Sigmoid colon (tissue), 7 donors: Measurements from ENCODE around the gene CEP104. TPM values are rescaled to one million over a fixed set of nuclear protein-coding genes. Genes with fewer than 3 reads are reported as not detected.

ENCODE experiments used
- DNase-seq: peaks from one replicate; pipeline ENCODE4 v3.0.0-alpha.2; 2019
- H3K27ac ChIP-seq, 4 donors: fragments of 200-600 bp; sonication (generic); one replicate each; pipeline ENCODE4 v1.5.1; 2016 to 2019; ENCODE audit warnings: mild to moderate bottlenecking in 1 of 4
- H3K27me3 ChIP-seq, 3 donors: fragments of 200-600 bp; sonication (generic); one replicate each; pipeline ENCODE4 v1.5.1; 2019; ENCODE audit warnings: mild to moderate bottlenecking in 1 of 3
- H3K36me3 ChIP-seq, 4 donors: fragments of 200-600 bp; sonication (generic); one replicate each; pipeline ENCODE4 v1.5.1; 2016 to 2019
- H3K4me1 ChIP-seq, 4 donors: fragments of 200-600 bp; sonication (generic); one replicate each; pipeline ENCODE4 v1.5.1; 2017 to 2019
- H3K4me3 ChIP-seq, 4 donors: fragments of 200-600 bp; sonication (generic); one replicate each; pipeline ENCODE4 v1.5.1; 2017 to 2019; ENCODE audit warnings: mild to moderate bottlenecking in 2 of 4, moderate library complexity in 1 of 4
- H3K9me3 ChIP-seq, 4 donors: fragments of 200-600 bp in 3 of 4; sonication (generic) in 3 of 4; one replicate each; pipeline versions ENCODE4 v1.5.1 to v1.6.1; 2013 to 2019
- CTCF ChIP-seq, 4 experiments: fragments of 450-650 bp in 3 of 4; fragments of 200-600 bp in 1 of 4; IDR thresholded peaks; one replicate each; pipeline ENCODE4 v1.5.1; 2016 to 2019; ENCODE audit warnings: antibody characterized with exemption in 4 of 4, mild to moderate bottlenecking in 3 of 4, moderate library complexity in 2 of 4
- EP300 ChIP-seq, 4 donors: sonication (generic); formaldehyde crosslinking; IDR thresholded peaks; one replicate each; pipeline ENCODE4 v1.6.1; 2017; ENCODE audit warnings: antibody characterized with exemption in 4 of 4
- POLR2A ChIP-seq, 2 donors: fragments of 450-650 bp; IDR thresholded peaks; one replicate each; pipeline ENCODE4 v1.6.1; 2016; ENCODE audit warnings: antibody characterized with exemption in 2 of 2, mild to moderate bottlenecking in 2 of 2, moderate library complexity in 2 of 2
- POLR2AphosphoS5 ChIP-seq, 4 donors: sonication (generic); formaldehyde crosslinking; IDR thresholded peaks; one replicate each; pipeline ENCODE4 v1.6.1; 2017; ENCODE audit warnings: antibody characterized with exemption in 4 of 4
- WGBS, 2 donors: extraction: QIAGEN DNeasy Blood & Tissue Kit; methylation state at CpG; one replicate each; pipeline ENCODE4 v1.1.7; 2013; 5-methylcytosine and 5-hydroxymethylcytosine counted together
- intact Hi-C: fragments of 100-400 bp; cut with DNase I; formaldehyde crosslinking; loops from one replicate; pipeline ENCODE4 v1.15.1; 2023
- polyA plus RNA-seq, 3 donors: library from polyadenylated mRNA; stranded (reverse); fragments of 200-250 nt; gene quantifications; one replicate each; pipeline ENCODE4 v1.2.3, GENCODE V29; 2013
- total RNA-seq, 4 donors: library from RNA; depleted of rRNA; stranded (reverse); fragments of >200 nt; gene quantifications; one replicate each; pipeline ENCODE4 v1.1.0, GENCODE V29; 2016
- donor health status: healthy with polysubstance abuse.
- donor health status: Bipolar disorder and iron deficiency.
- donor health status: healthy.

The CEP104 gene
- total and polyA plus RNA-seq, 7 donors, result 12.0 to 32.5 (median 21.6) TPM

DNA sequence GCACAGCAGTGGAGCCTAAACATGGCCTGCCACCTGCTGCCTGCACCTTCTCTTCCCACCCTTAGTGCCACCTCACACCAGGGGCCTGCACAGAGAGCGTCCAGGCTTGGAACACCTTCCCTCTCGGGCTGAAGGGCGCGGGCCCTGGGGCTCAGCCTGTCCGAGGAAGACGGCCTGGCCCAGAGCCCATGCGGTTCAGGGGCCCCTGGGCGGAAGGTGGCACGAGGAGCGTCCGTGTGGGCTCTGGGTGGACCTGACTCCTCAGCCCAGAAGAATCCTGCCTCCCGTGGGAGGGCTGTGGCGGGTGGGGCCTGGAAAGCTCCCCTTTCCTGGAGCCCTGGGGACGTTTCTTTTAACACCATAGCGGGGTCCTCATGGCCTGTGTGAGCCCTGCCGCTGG is 19.7 kb upstream of the CEP104 start:
- intact Hi-C loops, result no loop called here
- H3K4me3 ChIP-seq, result no peak overlapping the region
- no peaks in the 10 kb centered on the region for H3K4me1 ChIP-seq
- H3K27me3 ChIP-seq, result no peaks in the 10 kb centered on the region
- WGBS, 2 donors, result 94% methylated on average over 16 of the region's 16 CpGs
- H3K27ac ChIP-seq, result no peak overlapping the region
- no peak for DNase-seq
- peaks cover 0 to 91% (median 26%) of the 10 kb centered on the region in 4 donors for H3K36me3 ChIP-seq
- TF ChIP-seq POLR2A (IDR thresholded peaks at IDR 0.05), result no peak
- no peak for TF ChIP-seq EP300 (IDR thresholded peaks at IDR 0.05)
- no peak for TF ChIP-seq POLR2AphosphoS5 (IDR thresholded peaks at IDR 0.05)
- TF ChIP-seq CTCF (IDR thresholded peaks at IDR 0.05), result no peak
- peaks cover 0 to 11% (median 2%) of the 10 kb centered on the region in 4 donors for H3K9me3 ChIP-seq

- Histone ChIP-seq H3K4me3 (no peak overlapping the region), H3K27me3 (no peaks in the 10 kb centered on the region), H3K36me3 (peaks cover 0 to 94% (median 37%) of the 10 kb centered on the region in 4 donors), H3K27ac (no peak overlapping the region), H3K4me1 (no peaks in the 10 kb centered on the region), H3K9me3 (peaks cover 0 to 11% (median 2%) of the 10 kb centered on the region in 4 donors)
- TF ChIP-seq CTCF (IDR thresholded peaks at IDR 0.05) (no peak), POLR2A (IDR thresholded peaks at IDR 0.05) (no peak), POLR2AphosphoS5 (IDR thresholded peaks at IDR 0.05) (no peak), EP300 (IDR thresholded peaks at IDR 0.05) (no peak)
- intact Hi-C loops, result no loop called here
- 94 to 96% methylated on average over 23 of the region's 23 CpGs for WGBS, 2 donors
- DNase-seq, result no peak
Observed at GRCh38 chr1:3874736-3875135, 17.7 kb upstream of the CEP104 start.

DNA sequence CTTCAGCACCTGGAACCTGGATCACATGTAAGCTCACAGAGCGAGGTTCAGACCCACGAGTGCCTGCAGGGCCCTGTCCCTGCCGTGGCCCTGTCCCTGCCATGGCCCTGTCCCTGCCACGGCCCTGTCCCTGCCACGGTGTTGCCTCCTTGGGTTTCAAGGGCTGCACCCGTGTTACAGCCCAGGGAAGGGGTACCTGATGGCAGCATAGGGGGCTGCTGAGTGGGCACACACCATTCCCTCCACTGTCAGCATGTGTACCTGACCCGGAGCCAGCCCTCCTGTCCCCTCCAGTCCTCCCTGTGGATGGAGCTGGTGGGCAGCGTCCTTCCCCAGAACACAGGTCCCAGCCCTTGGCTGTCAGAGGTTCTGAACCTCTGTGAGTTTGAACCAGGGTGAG is 15.5 kb upstream of the CEP104 start:
- H3K4me1 ChIP-seq, result no peaks in the 10 kb centered on the region
- DNase-seq, result no peak
- H3K27me3 ChIP-seq, result no peaks in the 10 kb centered on the region
- H3K4me3 ChIP-seq, result no peak overlapping the region
- H3K9me3 ChIP-seq, result no peaks in the 10 kb centered on the region
- TF ChIP-seq POLR2A (IDR thresholded peaks at IDR 0.05) (no peak), EP300 (IDR thresholded peaks at IDR 0.05) (no peak)
- peaks cover 12 to 94% (median 32%) of the 10 kb centered on the region in 4 donors for H3K36me3 ChIP-seq
- no peak overlapping the region for H3K27ac ChIP-seq
- intact Hi-C loops, result no loop called here
- 90 to 94% methylated on average over 8 of the region's 8 CpGs for WGBS, 2 donors

DNA sequence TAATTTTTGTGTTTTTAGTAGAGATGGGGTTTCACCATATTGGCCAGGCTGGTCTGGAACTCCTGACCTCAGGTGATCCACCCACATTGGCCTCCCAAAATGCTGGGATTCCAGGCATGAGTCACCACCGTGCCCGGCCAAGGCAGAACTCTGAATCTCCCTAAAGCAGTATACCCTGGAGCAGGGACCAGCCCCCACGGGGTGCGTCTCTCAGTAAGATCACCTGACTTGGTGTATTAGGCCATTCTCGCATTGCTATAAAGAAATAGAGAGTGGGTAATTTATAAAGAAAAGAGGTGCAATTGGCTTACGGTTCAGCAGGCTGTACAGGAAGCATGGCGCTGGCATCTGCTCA is 14.4 kb upstream of the CEP104 start:
- H3K27me3 ChIP-seq, result no peaks in the 10 kb centered on the region
- 96 to 97% methylated on average over 7 of the region's 7 CpGs for WGBS, 2 donors
- intact Hi-C loops, result no loop called here
- DNase-seq, result no peak
- peaks cover 12 to 92% (median 32%) of the 10 kb centered on the region in 4 donors for H3K36me3 ChIP-seq
- no peak overlapping the region for H3K27ac ChIP-seq
- no peaks in the 10 kb centered on the region for H3K9me3 ChIP-seq
- no peaks in the 10 kb centered on the region for H3K4me1 ChIP-seq
- no peak overlapping the region for H3K4me3 ChIP-seq
- TF ChIP-seq CTCF (IDR thresholded peaks at IDR 0.05) (no peak), POLR2AphosphoS5 (IDR thresholded peaks at IDR 0.05) (no peak), EP300 (IDR thresholded peaks at IDR 0.05) (no peak), POLR2A (IDR thresholded peaks at IDR 0.05) (no peak)

GRCh38 chr1:3869751-3870301 is 12.8 kb upstream of the CEP104 start:
- H3K27me3 ChIP-seq, result no peaks in the 10 kb centered on the region
- no peak overlapping the region for H3K4me3 ChIP-seq
- H3K27ac ChIP-seq, result no peak overlapping the region
- TF ChIP-seq POLR2A (IDR thresholded peaks at IDR 0.05), result no peak
- TF ChIP-seq POLR2AphosphoS5 (IDR thresholded peaks at IDR 0.05), result no peak
- TF ChIP-seq EP300 (IDR thresholded peaks at IDR 0.05), result no peak
- TF ChIP-seq CTCF (IDR thresholded peaks at IDR 0.05), result no peak
- no peaks in the 10 kb centered on the region for H3K9me3 ChIP-seq
- WGBS, 2 donors, result 58 to 83% methylated on average over 18 of the region's 18 CpGs
- no peaks in the 10 kb centered on the region for H3K4me1 ChIP-seq
- intact Hi-C loops, result no loop called here
- H3K36me3 ChIP-seq, result peaks cover 12 to 82% (median 31%) of the 10 kb centered on the region in 4 donors
- no peak for DNase-seq
